PC-3 (cell line): ENCODE data around the gene NET1.

Experiments used
- CTCF ChIP-seq: fragments of 300-600 bp; sonication (generic); conservative IDR thresholded peaks from 2 replicates; pipeline ENCODE4 v1.5.1; 2017; ENCODE audit warnings: antibody characterized with exemption, low read depth, mild to moderate bottlenecking, low read length
- EZH2 ChIP-seq: fragments of 300-600 bp; sonication (generic); IDR thresholded peaks from one replicate; pipeline ENCODE4 v1.6.1; 2017; ENCODE audit warnings: antibody characterized with exemption, mild to moderate bottlenecking, low read length; ENCODE audit not compliant: unreplicated experiment
- EZH2phosphoT487 ChIP-seq: fragments of 300-600 bp; sonication (generic); IDR thresholded peaks from 2 replicates; pipeline ENCODE4 v1.6.1; 2018; ENCODE audit warnings: mild to moderate bottlenecking, antibody characterized with exemption, low read length, borderline replicate concordance

GRCh38 chr10:5493691-5494090 is 81.3 kb downstream of the NET1 start:
- no peak for TF ChIP-seq CTCF
- no peak for TF ChIP-seq EZH2
- TF ChIP-seq EZH2phosphoT487, result no peak
